Glomerular visceral epithelial cell (primary cell): ENCODE measurements around the gene ALPK3.
"Not testable (repeated sequence)": the region's sequence is repeated elsewhere in the genome, so short reads cannot be mapped to it uniquely, and the experiment has no call there.

Source experiments
- DNase-seq: peaks from one replicate; pipeline ENCODE4 v3.0.0-alpha.2; 2016; ENCODE audit errors: extremely low spot score

ALPK3 gene

GRCh38 chr15:84872009-84872910 lies 55.1 kb downstream of the ALPK3 start:
- DNase-seq: no peak

GRCh38 chr15:84873997-84874396 lies 56.8 kb downstream of the ALPK3 start:
- no peak for DNase-seq

DNA sequence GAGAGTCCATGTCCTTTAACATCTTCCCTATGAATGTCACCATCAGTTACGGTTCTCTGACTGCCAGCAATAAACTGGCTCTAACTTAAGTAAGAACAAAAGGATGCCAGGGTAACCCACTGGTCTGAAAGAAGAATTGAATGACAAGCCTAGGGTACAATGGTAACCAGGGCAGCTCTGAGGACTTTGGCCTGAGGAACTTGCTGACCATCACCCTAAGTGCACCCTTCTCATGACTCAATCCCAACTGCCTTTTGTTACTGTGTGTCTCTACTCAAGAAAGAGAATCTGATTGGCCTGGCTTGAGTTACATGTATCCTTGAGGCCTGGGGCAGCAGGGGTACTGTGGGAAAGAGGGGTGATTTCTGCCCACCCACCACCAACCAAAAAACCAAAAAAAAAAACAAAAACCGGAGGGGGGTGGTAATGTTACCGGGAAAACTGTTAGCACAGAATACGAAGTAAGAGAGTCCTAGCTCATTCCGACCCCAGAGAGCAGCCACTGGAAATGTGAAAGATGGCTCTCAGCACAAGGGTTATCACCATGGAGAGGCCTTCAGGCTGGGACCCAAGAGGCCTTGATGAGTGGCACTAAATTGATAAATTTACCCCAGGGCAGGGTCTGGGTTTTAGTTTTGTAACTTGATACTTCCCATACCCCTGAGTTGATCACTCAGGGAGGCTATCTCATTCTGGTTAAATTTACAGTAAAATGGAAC lies 58.0 kb downstream of the ALPK3 start:
- no peak for DNase-seq

GRCh38 chr15:84876269-84876668 lies 59.1 kb downstream of the ALPK3 start:
- DNase-seq: no peak

- DNase-seq: not testable (repeated sequence)
Measured at GRCh38 chr15:84877701-84878100, 60.5 kb downstream of the ALPK3 start.

GRCh38 chr15:84878504-84878903 lies 61.3 kb downstream of the ALPK3 start:
- DNase-seq: peak; percentile 59

- DNase-seq: no peak
Measured at GRCh38 chr15:84879088-84879780, 62.1 kb downstream of the ALPK3 start.

GRCh38 chr15:84880007-84880406 lies 62.9 kb downstream of the ALPK3 start:
- DNase-seq: no peak

DNA sequence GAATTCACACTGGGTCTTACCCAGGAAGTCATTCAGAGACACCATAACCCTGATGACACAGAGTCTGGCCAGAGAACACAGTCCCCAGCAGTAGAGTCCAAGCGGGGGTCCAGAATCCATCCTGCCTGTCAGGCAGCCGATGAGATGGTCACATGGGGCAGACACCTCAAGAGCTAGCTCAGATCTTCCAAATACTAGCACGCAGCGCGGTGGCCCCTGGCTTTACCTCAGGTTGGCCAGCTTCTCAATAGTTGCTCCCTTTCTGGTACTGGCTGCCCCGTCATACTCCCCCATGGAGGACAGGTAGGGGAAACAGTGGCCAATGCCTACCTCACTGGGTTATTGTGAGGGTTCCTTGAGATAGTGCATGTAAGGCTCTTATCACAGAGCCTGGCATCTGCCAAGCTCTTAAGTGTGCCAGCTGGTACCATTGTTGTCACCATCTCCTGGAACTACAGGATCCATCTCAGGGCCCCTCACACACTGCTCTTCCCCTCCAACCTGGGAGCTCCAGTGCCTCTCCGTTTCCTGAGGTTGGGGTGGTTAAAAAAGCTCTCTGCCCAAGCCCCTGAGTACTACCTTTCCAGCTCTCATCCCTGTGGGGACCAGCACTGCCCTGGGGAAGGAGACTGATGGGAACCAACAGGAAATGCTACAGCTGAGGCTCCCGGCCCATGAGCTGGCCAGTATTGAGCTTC lies 63.8 kb downstream of the ALPK3 start:
- no peak for DNase-seq

- no peak for DNase-seq
Measured at GRCh38 chr15:84881520-84881830, 64.3 kb downstream of the ALPK3 start.

- no peak for DNase-seq
Measured at GRCh38 chr15:84883466-84883865, 66.3 kb downstream of the ALPK3 start.

- no peak for DNase-seq
Measured at GRCh38 chr15:84883916-84884781, 67.0 kb downstream of the ALPK3 start, which contains the start of gene SLC28A1. Gene SLC28A1, plus strand, starts transcription at chr15:84884662. Its CDS starts 3,099 bp downstream, at chr15:84887761.

DNA sequence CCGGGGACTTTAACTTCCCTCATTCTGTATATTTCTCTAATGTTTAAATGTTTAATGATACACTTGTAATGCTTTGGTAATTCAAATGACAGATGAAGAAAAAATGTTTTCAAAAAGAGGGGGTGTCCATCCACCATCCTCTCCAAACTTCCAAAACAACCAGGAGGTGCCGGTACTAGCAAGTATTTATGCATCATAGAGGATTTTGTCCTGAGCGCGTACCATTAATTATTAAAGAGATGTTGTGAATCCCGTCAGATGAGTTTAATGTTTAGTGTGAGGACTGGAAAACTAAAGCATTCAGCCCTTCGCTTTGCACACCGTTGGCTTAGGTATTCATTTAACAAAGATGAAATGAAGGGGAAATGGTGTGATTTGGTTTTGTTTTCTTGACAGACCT lies 68.6 kb downstream of the ALPK3 start:
- no peak for DNase-seq

- DNase-seq: no peak
Measured at GRCh38 chr15:84886211-84886983, 69.2 kb downstream of the ALPK3 start.

GRCh38 chr15:84886984-84887299 lies 69.8 kb downstream of the ALPK3 start:
- DNase-seq: no peak

GRCh38 chr15:84887938-84888337 lies 70.8 kb downstream of the ALPK3 start:
- no peak for DNase-seq

DNA sequence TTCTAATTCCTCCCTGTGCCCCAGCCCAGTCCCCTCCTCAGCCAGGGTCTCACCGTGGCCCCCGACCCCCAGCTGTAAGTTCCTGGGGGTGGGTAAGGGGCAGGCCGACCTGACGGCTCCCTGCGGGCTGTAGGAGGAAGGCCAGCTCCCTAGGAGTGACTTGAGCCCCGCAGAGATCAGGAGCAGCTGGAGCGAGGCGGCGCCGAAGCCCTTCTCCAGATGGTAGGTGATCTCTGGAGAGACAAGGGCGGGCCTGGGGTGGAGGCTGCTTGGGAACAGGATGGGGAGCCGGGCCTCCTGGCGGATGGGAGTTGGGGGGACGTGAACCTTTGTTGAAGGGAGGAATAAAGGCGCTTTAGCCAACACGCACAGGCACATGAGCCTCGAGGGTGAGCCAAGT lies 71.5 kb downstream of the ALPK3 start:
- no peak for DNase-seq

GRCh38 chr15:84889313-84889990 lies 72.3 kb downstream of the ALPK3 start:
- no peak for DNase-seq

DNA sequence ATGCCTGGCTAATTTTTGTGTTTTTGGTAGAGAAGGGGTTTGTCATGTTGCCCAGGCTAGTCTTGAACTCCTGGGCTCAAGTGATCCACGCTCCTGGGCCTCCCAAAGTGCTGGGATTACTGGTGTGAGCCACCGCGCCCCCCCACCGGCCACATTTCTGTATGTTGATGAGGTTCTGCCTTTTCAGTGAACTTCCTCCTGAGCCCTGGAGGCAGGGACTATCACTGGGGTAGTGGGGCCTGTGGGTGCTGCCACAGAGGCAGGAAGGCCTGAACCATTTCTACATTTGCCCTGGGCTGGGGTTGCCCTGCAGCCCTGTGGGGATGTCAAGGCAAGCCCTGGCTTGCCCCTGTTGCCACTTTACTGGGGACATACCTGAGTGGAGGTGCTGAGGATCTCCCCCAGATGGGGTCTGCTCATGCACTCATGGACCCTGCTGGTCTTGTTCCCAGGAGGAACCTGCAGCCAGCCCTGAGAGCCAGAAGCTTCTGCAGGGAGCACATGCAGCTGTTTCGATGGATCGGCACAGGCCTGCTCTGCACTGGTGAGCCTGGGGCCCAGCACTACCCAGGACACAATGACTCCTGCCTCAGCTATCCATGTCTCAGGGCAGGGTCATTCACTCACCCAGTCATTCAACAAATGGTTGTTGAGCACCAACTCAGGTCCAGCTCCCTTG lies 73.0 kb downstream of the ALPK3 start:
- no peak for DNase-seq
